GM12865 (cell line): ENCODE results near the gene TMEM187.

ENCODE experiments used
- DNase-seq: peaks from one replicate; pipeline ENCODE4 v3.0.0; 2010; ENCODE audit warnings: low read depth
- H3K4me3 ChIP-seq: 2 replicates; pipeline ENCODE4 v1.5.1; 2011; ENCODE audit warnings: mild to moderate bottlenecking, low read depth, low read length, control low read depth
- CTCF ChIP-seq: IDR thresholded peaks from 2 replicates; pipeline ENCODE4 v1.5.1; 2011; ENCODE audit warnings: low read length, control low read depth, low read depth, inconsistent platforms; ENCODE audit not compliant: insufficient read depth; ENCODE audit errors: missing control alignments

Gene TMEM187

DNA sequence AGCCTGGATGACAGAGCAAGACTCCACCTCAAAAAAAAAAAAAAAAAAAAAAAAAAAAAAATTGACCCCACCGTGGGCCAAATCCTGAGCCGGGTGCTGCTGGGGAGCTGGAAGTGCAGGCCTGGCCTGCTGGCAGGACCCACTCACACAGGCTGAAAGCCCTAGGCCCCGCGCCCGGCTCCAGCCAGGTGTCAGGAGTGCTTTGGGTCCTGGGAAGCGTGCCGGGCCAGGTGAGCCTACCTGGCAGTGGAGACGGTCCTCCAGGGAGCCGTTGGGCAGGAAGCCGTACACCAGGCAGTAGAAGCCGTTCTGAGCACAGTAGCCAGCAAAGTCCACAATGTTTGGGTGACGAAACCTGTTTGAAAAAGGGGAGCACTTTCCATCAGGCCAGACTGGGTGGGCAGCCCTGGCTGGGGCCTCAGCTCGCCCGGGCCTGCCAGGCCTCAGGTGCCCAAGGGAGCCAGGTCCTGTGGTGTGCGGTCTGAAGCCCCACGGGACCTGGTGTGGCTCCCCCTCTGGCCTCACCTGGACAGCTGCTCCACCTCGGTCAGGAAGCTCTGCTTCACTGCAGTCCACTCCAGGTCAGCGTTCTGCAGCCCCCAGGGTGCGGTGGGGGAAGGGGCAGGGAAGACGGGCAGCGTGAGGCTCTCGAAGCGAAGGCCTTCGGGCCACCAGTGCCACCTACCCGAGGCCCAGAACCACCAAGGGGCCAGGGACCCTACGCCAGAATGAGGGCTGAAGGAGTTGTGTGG is 45.4 kb downstream of the TMEM187 start:
- TF ChIP-seq CTCF, result no peak
- DNase-seq, result no peak
- H3K4me3 ChIP-seq, result peak overlapping the region; percentile 92

GRCh38 chrX:154018518-154019060 is 46.0 kb downstream of the TMEM187 start:
- H3K4me3 ChIP-seq, result peak overlapping the region; percentile 92
- TF ChIP-seq CTCF, result no peak
- no peak for DNase-seq

- peak; percentile 35 for DNase-seq
- H3K4me3 ChIP-seq, result peak overlapping the region; percentile 92
- no peak for TF ChIP-seq CTCF
These were observed 46.6 kb downstream of the TMEM187 start for GRCh38 chrX:154019061-154019621.

- TF ChIP-seq CTCF, result peak; percentile 5
- DNase-seq, result peak; percentile 69
- peak within 1 kb of the TSS; percentile 92 for H3K4me3 ChIP-seq
These were observed 47.3 kb downstream of the TMEM187 start, which contains the start of gene IRAK1 for GRCh38 chrX:154019633-154020528. IRAK1 (minus strand) TSS chrX:154019902; CDS start chrX:154019812, 90 bp downstream.

- TF ChIP-seq CTCF, result no peak
- no peak for DNase-seq
- H3K4me3 ChIP-seq, result peak overlapping the region; percentile 65
These were observed 48.1 kb downstream of the TMEM187 start for GRCh38 chrX:154020536-154021115.

DNA sequence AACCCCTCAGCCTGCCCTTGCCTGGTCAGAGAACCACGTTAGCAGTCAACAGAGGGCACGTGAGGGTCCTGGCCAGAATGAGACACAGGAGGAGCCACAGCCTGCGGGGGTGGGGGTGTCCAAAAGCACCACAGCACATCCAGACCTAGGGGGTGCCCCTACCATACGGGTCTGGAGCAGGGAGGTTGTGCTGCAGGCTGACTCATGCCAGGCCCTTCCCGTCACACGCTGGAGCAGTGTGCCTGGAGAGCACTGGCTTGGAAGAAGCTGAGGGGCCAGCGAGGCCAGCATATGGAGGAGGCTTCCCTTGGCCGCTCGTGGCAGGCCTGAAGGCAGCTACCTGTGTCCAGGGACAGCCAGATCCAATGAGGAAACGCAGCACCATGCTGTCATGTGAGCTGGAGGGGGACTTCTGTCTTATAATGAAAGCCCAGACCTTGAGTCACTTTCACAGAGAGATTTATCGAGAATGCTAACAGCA is 48.6 kb downstream of the TMEM187 start:
- peak; percentile 35 for DNase-seq
- no peak for TF ChIP-seq CTCF
- H3K4me3 ChIP-seq, result peak overlapping the region; percentile 65
